Measurements from ENCODE around the gene MRPL19. TPM values are rescaled to one million over a fixed set of nuclear protein-coding genes. Genes with fewer than 3 reads are reported as not detected.

Gene MRPL19
- total and polyA plus RNA-seq, 2 experiments from 2014 or later: 65.5 to 149 TPM

DNA sequence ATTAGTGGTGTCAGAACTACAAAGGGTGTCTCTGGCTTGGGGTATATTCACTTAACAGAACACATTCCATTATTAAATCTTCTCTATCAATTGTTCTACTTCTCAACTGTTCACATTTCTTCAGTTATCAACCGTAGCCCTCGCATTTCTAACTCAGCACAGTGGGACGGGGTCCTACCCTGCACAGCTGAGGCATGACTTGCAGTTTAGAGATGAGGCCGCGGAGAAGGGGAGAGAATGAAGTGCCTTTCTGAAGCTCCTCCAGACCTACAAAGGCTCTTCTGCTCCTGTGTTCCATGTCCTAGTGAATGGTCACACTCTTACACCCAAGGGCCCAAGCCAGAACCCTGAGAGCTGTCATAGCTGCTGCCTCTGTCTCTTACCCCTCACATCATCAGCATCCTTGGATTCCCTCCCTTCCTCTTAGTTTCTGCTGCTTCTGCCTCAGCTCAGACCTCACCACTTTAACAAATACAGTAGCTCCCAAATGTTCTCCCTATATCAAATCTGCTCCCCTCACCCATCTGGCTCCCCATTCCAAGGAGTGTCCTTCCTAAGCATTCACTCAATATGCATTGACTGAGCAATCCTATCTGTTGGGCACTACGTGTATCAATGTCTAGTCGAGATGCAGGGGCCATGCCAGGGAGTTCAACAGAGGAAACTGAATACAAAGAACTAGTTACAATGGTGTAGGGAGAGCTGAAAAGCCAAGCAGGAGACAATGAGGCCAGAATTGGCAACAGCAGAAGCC lies 34.3 kb upstream of the MRPL19 start:
- Histone ChIP-seq H4K20me1 (replicated peaks; ENCODE audit: insufficient read depth) (no peaks in the 10 kb centered on the region), H3K27me3 (ENCODE audit: insufficient read depth) (no peaks in the 10 kb centered on the region), H3K4me3 (no peak overlapping the region), H3F3A (replicated peaks; ENCODE audit: low read depth) (no peaks in the 10 kb centered on the region), H3K4me1 (ENCODE audit: insufficient read depth) (peaks cover 6% of the 10 kb centered on the region; the same call in 1 of the 2 replicates), H3K27ac (ENCODE audit: low read depth) (no peak overlapping the region), H3K36me3 (ENCODE audit: insufficient read depth) (no peaks in the 10 kb centered on the region), H3K9me2 (ENCODE audit: insufficient read depth) (no peaks in the 10 kb centered on the region; the same call in 1 of the 2 replicates), H2AFZ (no peak overlapping the region), H3K79me2 (replicated peaks; ENCODE audit: insufficient read depth) (no peaks in the 10 kb centered on the region), H3K4me2 (no peak overlapping the region)
- Mint-ChIP-seq H3K36me3 (ENCODE audit: low read depth) (no peaks in the 10 kb centered on the region), H3K9me3 (no peaks in the 10 kb centered on the region; the same call in 2 of the 3 replicates), H3K27ac (no peak overlapping the region), H3K4me1 (peaks cover 4% of the 10 kb centered on the region), H3K4me3 (no peak overlapping the region), H3K27me3 (ENCODE audit: insufficient read depth, low read depth, poor library complexity) (peaks cover 4% of the 10 kb centered on the region)
- no peak for DNase-seq (ENCODE audit: low spot score)
- TF ChIP-seq, protein P1, sequence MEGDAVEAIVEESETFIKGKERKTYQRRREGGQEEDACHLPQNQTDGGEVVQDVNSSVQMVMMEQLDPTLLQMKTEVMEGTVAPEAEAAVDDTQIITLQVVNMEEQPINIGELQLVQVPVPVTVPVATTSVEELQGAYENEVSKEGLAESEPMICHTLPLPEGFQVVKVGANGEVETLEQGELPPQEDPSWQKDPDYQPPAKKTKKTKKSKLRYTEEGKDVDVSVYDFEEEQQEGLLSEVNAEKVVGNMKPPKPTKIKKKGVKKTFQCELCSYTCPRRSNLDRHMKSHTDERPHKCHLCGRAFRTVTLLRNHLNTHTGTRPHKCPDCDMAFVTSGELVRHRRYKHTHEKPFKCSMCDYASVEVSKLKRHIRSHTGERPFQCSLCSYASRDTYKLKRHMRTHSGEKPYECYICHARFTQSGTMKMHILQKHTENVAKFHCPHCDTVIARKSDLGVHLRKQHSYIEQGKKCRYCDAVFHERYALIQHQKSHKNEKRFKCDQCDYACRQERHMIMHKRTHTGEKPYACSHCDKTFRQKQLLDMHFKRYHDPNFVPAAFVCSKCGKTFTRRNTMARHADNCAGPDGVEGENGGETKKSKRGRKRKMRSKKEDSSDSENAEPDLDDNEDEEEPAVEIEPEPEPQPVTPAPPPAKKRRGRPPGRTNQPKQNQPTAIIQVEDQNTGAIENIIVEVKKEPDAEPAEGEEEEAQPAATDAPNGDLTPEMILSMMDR (conservative IDR thresholded peaks at IDR 0.05; ENCODE audit: low read depth in 2 of 2): no peak
- no peak for ATAC-seq

DNA sequence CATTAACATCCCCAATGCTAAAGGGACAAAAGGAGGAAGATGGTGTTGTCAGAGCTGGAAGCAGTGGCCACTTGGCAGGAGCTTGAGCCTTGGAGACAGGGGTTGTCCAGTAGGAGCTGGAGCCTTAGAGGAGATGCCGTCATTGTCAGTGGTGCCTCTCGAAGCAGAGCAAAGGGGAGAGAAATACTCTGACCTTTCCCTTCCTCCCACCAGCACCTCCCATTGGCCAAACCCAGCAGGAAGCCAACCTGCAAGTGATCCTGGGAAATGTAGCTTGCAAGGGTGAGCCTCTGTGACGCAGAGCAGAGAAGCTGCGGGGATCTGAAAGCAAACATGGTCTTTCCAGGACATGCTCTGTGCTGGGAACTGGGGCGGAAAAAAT lies 33.7 kb upstream of the MRPL19 start:
- Histone ChIP-seq H3K27ac (ENCODE audit: low read depth) (no peak overlapping the region), H3K4me2 (no peak overlapping the region), H3K36me3 (ENCODE audit: insufficient read depth) (no peaks in the 10 kb centered on the region), H3K9me2 (ENCODE audit: insufficient read depth) (no peaks in the 10 kb centered on the region; the same call in 1 of the 2 replicates), H4K20me1 (replicated peaks; ENCODE audit: insufficient read depth) (no peaks in the 10 kb centered on the region), H3F3A (replicated peaks; ENCODE audit: low read depth) (no peaks in the 10 kb centered on the region), H3K4me1 (ENCODE audit: insufficient read depth) (peaks cover 6% of the 10 kb centered on the region; the same call in 1 of the 2 replicates), H3K79me2 (replicated peaks; ENCODE audit: insufficient read depth) (no peaks in the 10 kb centered on the region), H2AFZ (no peak overlapping the region), H3K27me3 (ENCODE audit: insufficient read depth) (no peaks in the 10 kb centered on the region), H3K4me3 (no peak overlapping the region)
- no peaks in the 10 kb centered on the region; the same call in 2 of the 3 replicates for H3K9me3 Mint-ChIP-seq
- peaks cover 4% of the 10 kb centered on the region for H3K4me1 Mint-ChIP-seq
- H3K36me3 Mint-ChIP-seq (ENCODE audit: low read depth): no peaks in the 10 kb centered on the region
- peaks cover 4% of the 10 kb centered on the region for H3K27me3 Mint-ChIP-seq (ENCODE audit: insufficient read depth, low read depth, poor library complexity)
- ATAC-seq: no peak
- DNase-seq (ENCODE audit: low spot score): no peak
- no peak for TF ChIP-seq STAT1 (IDR thresholded peaks at IDR 0.05; ENCODE audit: unreplicated experiment)
- no peak for TF ChIP-seq JUNB (IDR thresholded peaks at IDR 0.05; ENCODE audit: unreplicated experiment)
- no peak for TF ChIP-seq EZH2 (IDR thresholded peaks at IDR 0.05; ENCODE audit: low read depth, unreplicated experiment)
- no peak for TF ChIP-seq ZNF114 (CRISPR knock-in tag; IDR thresholded peaks at IDR 0.05)
- H3K27ac Mint-ChIP-seq: no peak overlapping the region
- no peak overlapping the region for H3K4me3 Mint-ChIP-seq

DNA sequence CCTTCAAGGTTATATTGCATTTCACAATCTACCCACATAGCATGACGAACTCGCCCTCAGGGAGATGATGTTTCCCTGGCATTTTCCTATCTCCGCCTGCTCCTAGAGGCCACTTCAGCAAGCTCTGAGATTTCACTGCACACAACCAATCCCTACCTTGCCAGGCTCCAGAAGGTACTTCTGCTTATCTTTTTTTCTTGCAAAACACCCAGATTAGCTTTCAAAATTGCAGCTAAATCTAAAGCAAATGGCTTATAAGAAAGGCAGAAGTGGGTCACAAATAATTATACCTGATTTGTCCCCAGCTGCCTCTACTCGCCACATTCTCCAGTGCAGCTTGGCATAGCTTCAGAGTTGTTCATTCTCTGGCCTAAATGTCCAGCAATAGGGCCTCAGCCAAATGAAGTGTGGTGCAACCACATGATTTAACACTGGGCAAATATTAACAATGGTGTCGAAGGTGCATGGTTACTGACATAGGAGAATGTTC lies 32.4 kb upstream of the MRPL19 start:
- no peaks in the 10 kb centered on the region for H4K20me1 ChIP-seq (replicated peaks; ENCODE audit: insufficient read depth)
- Mint-ChIP-seq H3K9me3 (no peaks in the 10 kb centered on the region; the same call in 2 of the 3 replicates), H3K27ac (no peak overlapping the region), H3K4me3 (no peak overlapping the region), H3K27me3 (ENCODE audit: insufficient read depth, low read depth, poor library complexity) (peaks cover 3% of the 10 kb centered on the region), H3K4me1 (no peaks in the 10 kb centered on the region), H3K36me3 (ENCODE audit: low read depth) (no peaks in the 10 kb centered on the region)
- H3K27me3 ChIP-seq (ENCODE audit: insufficient read depth): no peaks in the 10 kb centered on the region
- H3K27ac ChIP-seq (ENCODE audit: low read depth): no peak overlapping the region
- no peak overlapping the region for H2AFZ ChIP-seq
- no peaks in the 10 kb centered on the region for H3F3A ChIP-seq (replicated peaks; ENCODE audit: low read depth)
- H3K9me2 ChIP-seq (ENCODE audit: insufficient read depth): no peaks in the 10 kb centered on the region; the same call in 1 of the 2 replicates
- H3K4me2 ChIP-seq: no peak overlapping the region
- ATAC-seq (no peak), DNase-seq (ENCODE audit: low spot score) (no peak)
- H3K4me3 ChIP-seq: no peak overlapping the region
- H3K79me2 ChIP-seq (replicated peaks; ENCODE audit: insufficient read depth): no peaks in the 10 kb centered on the region
- H3K4me1 ChIP-seq (ENCODE audit: insufficient read depth): no peaks in the 10 kb centered on the region
- H3K36me3 ChIP-seq (ENCODE audit: insufficient read depth): no peaks in the 10 kb centered on the region
- TF ChIP-seq POLR2AphosphoS5 (IDR thresholded peaks at IDR 0.05; ENCODE audit: low read depth) (no peak), NANOG (IDR thresholded peaks at IDR 0.05; ENCODE audit: borderline replicate concordance) (no peak), ZNF331 (CRISPR knock-in tag; IDR thresholded peaks at IDR 0.05; ENCODE audit: low read depth) (no peak)
- TF ChIP-seq, protein P2, sequence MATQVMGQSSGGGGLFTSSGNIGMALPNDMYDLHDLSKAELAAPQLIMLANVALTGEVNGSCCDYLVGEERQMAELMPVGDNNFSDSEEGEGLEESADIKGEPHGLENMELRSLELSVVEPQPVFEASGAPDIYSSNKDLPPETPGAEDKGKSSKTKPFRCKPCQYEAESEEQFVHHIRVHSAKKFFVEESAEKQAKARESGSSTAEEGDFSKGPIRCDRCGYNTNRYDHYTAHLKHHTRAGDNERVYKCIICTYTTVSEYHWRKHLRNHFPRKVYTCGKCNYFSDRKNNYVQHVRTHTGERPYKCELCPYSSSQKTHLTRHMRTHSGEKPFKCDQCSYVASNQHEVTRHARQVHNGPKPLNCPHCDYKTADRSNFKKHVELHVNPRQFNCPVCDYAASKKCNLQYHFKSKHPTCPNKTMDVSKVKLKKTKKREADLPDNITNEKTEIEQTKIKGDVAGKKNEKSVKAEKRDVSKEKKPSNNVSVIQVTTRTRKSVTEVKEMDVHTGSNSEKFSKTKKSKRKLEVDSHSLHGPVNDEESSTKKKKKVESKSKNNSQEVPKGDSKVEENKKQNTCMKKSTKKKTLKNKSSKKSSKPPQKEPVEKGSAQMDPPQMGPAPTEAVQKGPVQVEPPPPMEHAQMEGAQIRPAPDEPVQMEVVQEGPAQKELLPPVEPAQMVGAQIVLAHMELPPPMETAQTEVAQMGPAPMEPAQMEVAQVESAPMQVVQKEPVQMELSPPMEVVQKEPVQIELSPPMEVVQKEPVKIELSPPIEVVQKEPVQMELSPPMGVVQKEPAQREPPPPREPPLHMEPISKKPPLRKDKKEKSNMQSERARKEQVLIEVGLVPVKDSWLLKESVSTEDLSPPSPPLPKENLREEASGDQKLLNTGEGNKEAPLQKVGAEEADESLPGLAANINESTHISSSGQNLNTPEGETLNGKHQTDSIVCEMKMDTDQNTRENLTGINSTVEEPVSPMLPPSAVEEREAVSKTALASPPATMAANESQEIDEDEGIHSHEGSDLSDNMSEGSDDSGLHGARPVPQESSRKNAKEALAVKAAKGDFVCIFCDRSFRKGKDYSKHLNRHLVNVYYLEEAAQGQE (IDR thresholded peaks at IDR 0.05; ENCODE audit: unreplicated experiment): no peak

Data from GM23338 (cell line).